Mesodermal cell (in vitro differentiated cells): ENCODE results near the gene STRA8.

ENCODE experiments used
- H3K27ac ChIP-seq: 2 replicates; pipeline ENCODE4 v1.7.0; 2013; ENCODE audit warnings: mild to moderate bottlenecking, low read depth, low read length, moderate library complexity; ENCODE audit not compliant: severe bottlenecking
- H3K36me3 ChIP-seq: 2 replicates; pipeline ENCODE4 v1.7.1; 2013; ENCODE audit warnings: mild to moderate bottlenecking, low read length, moderate library complexity; ENCODE audit not compliant: control insufficient read depth, insufficient read depth
- H3K4me1 ChIP-seq: one replicate; pipeline ENCODE4 v1.7.1; 2013; ENCODE audit warnings: mild to moderate bottlenecking, low read length; ENCODE audit not compliant: insufficient read depth, control insufficient read depth, poor library complexity, severe bottlenecking
- H3K4me3 ChIP-seq: 2 replicates; pipeline ENCODE4 v1.7.0; 2013; ENCODE audit warnings: low read length, control low read depth, mild to moderate bottlenecking; ENCODE audit not compliant: insufficient read depth, poor library complexity, severe bottlenecking; ENCODE audit errors: extremely low read depth
- H3K9me3 ChIP-seq: 2 replicates; pipeline ENCODE4 v1.7.1; 2013; ENCODE audit warnings: mild to moderate bottlenecking, low read length, moderate library complexity; ENCODE audit not compliant: control insufficient read depth
- WGBS, 2 experiments: methylation state at CpG; one replicate each; pipeline ENCODE4 v1.1.5; 2013; ENCODE audit warnings: missing lambda C conversion rate in 2 of 2; ENCODE audit not compliant: insufficient coverage in 2 of 2; 5-methylcytosine and 5-hydroxymethylcytosine counted together

The STRA8 gene

GRCh38 chr7:135238112-135238744 lies 4.6 kb downstream of the STRA8 start:
- Histone ChIP-seq H3K4me3 (no peak overlapping the region), H3K27ac (no peak overlapping the region), H3K36me3 (no peaks in the 10 kb centered on the region), H3K4me1 (no peaks in the 10 kb centered on the region), H3K9me3 (no peaks in the 10 kb centered on the region)
- WGBS, 2 experiments, result 91 to 93% methylated on average over 7 to 8 of the region's 11 CpGs

GRCh38 chr7:135239263-135239662 lies 5.6 kb downstream of the STRA8 start:
- Histone ChIP-seq H3K36me3 (no peaks in the 10 kb centered on the region), H3K4me1 (no peaks in the 10 kb centered on the region), H3K4me3 (no peak overlapping the region), H3K27ac (no peak overlapping the region), H3K9me3 (no peaks in the 10 kb centered on the region)
- 84 to 91% methylated on average over 3 to 5 of the region's 7 CpGs for WGBS, 2 experiments

GRCh38 chr7:135240441-135240840 lies 6.8 kb downstream of the STRA8 start:
- WGBS, 2 experiments, result 93 to 96% methylated on average over 3 to 8 of the region's 9 CpGs
- Histone ChIP-seq H3K9me3 (no peaks in the 10 kb centered on the region), H3K4me3 (no peak overlapping the region), H3K36me3 (no peaks in the 10 kb centered on the region), H3K27ac (no peak overlapping the region), H3K4me1 (no peaks in the 10 kb centered on the region)

- no peak overlapping the region for H3K4me3 ChIP-seq
- H3K27ac ChIP-seq, result no peak overlapping the region
- no peaks in the 10 kb centered on the region for H3K36me3 ChIP-seq
- H3K9me3 ChIP-seq, result no peaks in the 10 kb centered on the region
- no peaks in the 10 kb centered on the region for H3K4me1 ChIP-seq
- WGBS, 2 experiments, result 76 to 81% methylated on average over 4 to 5 of the region's 5 CpGs
Measured at GRCh38 chr7:135242096-135242684, 8.6 kb downstream of the STRA8 start.

- H3K9me3 ChIP-seq, result no peaks in the 10 kb centered on the region
- H3K4me3 ChIP-seq, result no peak overlapping the region
- H3K4me1 ChIP-seq, result no peaks in the 10 kb centered on the region
- H3K27ac ChIP-seq, result no peak overlapping the region
- no peaks in the 10 kb centered on the region for H3K36me3 ChIP-seq
- 87 to 93% methylated on average over 6 to 7 of the region's 9 CpGs for WGBS, 2 experiments
Measured at GRCh38 chr7:135245226-135246190, 11.9 kb downstream of the STRA8 start.

- no peaks in the 10 kb centered on the region for H3K9me3 ChIP-seq
- no peak overlapping the region for H3K27ac ChIP-seq
- WGBS, 2 experiments, result 94 to 95% methylated on average over 37 to 42 of the region's 43 CpGs
- H3K36me3 ChIP-seq, result no peaks in the 10 kb centered on the region
- no peak overlapping the region for H3K4me3 ChIP-seq
- no peaks in the 10 kb centered on the region for H3K4me1 ChIP-seq
Measured at GRCh38 chr7:135246191-135246825, 12.7 kb downstream of the STRA8 start.

GRCh38 chr7:135247746-135248471 lies 14.3 kb downstream of the STRA8 start:
- Histone ChIP-seq H3K36me3 (no peaks in the 10 kb centered on the region), H3K4me1 (no peaks in the 10 kb centered on the region), H3K4me3 (no peak overlapping the region), H3K27ac (no peak overlapping the region), H3K9me3 (no peaks in the 10 kb centered on the region)
- WGBS, 2 experiments, result 93 to 94% methylated on average over 21 to 22 of the region's 22 CpGs

GRCh38 chr7:135248546-135248945 lies 14.9 kb downstream of the STRA8 start:
- Histone ChIP-seq H3K36me3 (no peaks in the 10 kb centered on the region), H3K4me1 (peaks cover under 1% of the 10 kb centered on the region), H3K4me3 (no peak overlapping the region), H3K27ac (no peak overlapping the region), H3K9me3 (no peaks in the 10 kb centered on the region)
- 85 to 96% methylated on average over 3 of the region's 3 CpGs for WGBS, 2 experiments

GRCh38 chr7:135251496-135252391 lies 18.1 kb downstream of the STRA8 start:
- Histone ChIP-seq H3K9me3 (no peaks in the 10 kb centered on the region), H3K4me3 (no peak overlapping the region), H3K27ac (no peak overlapping the region), H3K4me1 (peaks cover 22% of the 10 kb centered on the region), H3K36me3 (no peaks in the 10 kb centered on the region)
- WGBS, 2 experiments, result 80 to 87% methylated on average over 3 to 4 of the region's 4 CpGs
